PFSK-1 (cell line): ENCODE data around the gene SENP1.

Experiments used
- FOXP2 ChIP-seq: optimal IDR thresholded peaks from 2 replicates; pipeline ENCODE3; 2011; ENCODE audit warnings: borderline replicate concordance, control low read depth, inconsistent platforms; ENCODE audit not compliant: insufficient read depth; ENCODE audit errors: extremely low read length, extremely low read depth
- POLR2AphosphoS5 ChIP-seq: IDR thresholded peaks from 2 replicates; pipeline ENCODE4 v1.6.1; 2012; ENCODE audit warnings: low read depth, mild to moderate bottlenecking, control low read depth, low read length, moderate library complexity
- SIN3A ChIP-seq: IDR thresholded peaks from 2 replicates; pipeline ENCODE4 v1.6.1; 2012; ENCODE audit warnings: mild to moderate bottlenecking, low read length, moderate library complexity, borderline replicate concordance; ENCODE audit not compliant: insufficient read depth
- TAF1 ChIP-seq: IDR thresholded peaks from 2 replicates; pipeline ENCODE4 v1.6.1; 2012; ENCODE audit warnings: low read length, control low read depth, borderline replicate concordance; ENCODE audit not compliant: insufficient read depth
- TF ChIP-seq, protein P1 (sequence below), 2 experiments: IDR thresholded peaks; 2 replicates each; pipeline versions ENCODE4 v1.6.1 to v1.8.0; 2011 to 2012; ENCODE audit warnings: low read depth in 2 of 2, low read length in 2 of 2, control low read depth in 1 of 2, inconsistent platforms in 1 of 2, mild to moderate bottlenecking in 1 of 2, moderate library complexity in 1 of 2; ENCODE audit not compliant: insufficient read depth in 1 of 2

SENP1 gene

DNA sequence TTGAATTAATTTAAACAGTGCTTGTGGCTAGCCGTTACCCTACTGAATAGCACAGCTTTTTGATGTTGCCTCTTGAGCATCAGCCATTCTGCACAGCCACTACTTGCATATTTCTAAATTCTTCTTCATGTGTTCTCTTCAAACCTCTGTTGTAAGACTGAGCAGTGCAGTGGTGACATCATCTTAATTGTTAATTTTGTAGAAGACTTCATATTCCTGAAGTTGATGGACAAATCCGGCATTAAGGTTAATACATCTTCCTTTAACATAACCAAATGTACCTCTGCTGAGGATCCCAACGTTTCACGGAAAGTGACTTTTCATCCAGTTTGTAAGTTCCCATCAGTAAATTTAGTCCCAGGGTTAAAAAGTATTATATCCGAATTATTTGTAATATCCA is 25.6 kb downstream of the SENP1 start:
- TF ChIP-seq, protein P1, sequence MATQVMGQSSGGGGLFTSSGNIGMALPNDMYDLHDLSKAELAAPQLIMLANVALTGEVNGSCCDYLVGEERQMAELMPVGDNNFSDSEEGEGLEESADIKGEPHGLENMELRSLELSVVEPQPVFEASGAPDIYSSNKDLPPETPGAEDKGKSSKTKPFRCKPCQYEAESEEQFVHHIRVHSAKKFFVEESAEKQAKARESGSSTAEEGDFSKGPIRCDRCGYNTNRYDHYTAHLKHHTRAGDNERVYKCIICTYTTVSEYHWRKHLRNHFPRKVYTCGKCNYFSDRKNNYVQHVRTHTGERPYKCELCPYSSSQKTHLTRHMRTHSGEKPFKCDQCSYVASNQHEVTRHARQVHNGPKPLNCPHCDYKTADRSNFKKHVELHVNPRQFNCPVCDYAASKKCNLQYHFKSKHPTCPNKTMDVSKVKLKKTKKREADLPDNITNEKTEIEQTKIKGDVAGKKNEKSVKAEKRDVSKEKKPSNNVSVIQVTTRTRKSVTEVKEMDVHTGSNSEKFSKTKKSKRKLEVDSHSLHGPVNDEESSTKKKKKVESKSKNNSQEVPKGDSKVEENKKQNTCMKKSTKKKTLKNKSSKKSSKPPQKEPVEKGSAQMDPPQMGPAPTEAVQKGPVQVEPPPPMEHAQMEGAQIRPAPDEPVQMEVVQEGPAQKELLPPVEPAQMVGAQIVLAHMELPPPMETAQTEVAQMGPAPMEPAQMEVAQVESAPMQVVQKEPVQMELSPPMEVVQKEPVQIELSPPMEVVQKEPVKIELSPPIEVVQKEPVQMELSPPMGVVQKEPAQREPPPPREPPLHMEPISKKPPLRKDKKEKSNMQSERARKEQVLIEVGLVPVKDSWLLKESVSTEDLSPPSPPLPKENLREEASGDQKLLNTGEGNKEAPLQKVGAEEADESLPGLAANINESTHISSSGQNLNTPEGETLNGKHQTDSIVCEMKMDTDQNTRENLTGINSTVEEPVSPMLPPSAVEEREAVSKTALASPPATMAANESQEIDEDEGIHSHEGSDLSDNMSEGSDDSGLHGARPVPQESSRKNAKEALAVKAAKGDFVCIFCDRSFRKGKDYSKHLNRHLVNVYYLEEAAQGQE (IDR thresholded peaks at IDR 0.05; ENCODE audit: insufficient read depth in 1 of 2, low read depth in 2 of 2, low read length in 2 of 2): no peak
- TF ChIP-seq POLR2AphosphoS5 (no peak), TAF1 (no peak), SIN3A (no peak), FOXP2 (no peak)

DNA sequence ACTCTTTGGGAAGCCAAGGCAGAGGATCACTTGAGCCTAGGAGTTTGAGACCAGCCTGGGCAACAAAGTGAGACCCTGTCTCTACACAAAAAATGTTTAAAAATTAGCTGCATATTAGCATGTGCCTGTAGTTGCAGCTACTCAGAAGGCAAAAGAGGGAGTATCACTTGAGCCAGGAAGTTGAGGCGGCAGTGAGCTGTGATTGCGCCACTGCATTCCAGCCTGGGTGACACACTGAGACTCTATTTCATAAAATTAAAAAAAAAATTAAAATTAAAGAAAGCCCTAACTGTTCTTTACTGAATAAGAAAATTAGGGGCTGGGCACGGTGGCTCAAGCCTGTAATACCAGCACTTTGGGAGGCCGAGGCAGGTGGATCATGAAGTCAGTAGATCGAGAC is 27.0 kb downstream of the SENP1 start:
- TF ChIP-seq POLR2AphosphoS5: no peak
- TF ChIP-seq FOXP2: no peak
- TF ChIP-seq SIN3A: no peak
- TF ChIP-seq, protein P1 (IDR thresholded peaks at IDR 0.05; ENCODE audit: insufficient read depth in 1 of 2, low read depth in 2 of 2, low read length in 2 of 2): no peak
- no peak for TF ChIP-seq TAF1

DNA sequence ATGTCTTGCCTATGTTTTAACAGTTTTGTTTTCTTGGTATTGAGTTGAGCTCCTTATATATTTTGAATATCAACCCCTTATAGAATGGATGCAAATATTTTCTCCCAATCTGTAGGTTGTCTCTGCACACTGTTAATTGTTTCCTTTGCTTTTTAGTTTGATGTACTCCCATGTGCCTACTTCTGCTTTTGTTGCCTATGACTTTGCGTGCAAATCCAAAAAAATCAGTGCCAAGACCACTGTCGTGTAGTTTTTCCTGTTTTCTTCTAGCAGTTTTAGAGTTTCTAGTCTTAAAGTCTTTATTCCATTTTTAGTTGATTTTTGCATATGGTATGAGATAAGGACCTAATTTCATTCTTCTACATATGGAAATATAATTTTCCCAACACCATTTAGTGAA is 28.8 kb downstream of the SENP1 start:
- no peak for TF ChIP-seq TAF1
- TF ChIP-seq, protein P1 (IDR thresholded peaks at IDR 0.05; ENCODE audit: insufficient read depth in 1 of 2, low read depth in 2 of 2, low read length in 2 of 2): no peak
- TF ChIP-seq POLR2AphosphoS5: no peak
- no peak for TF ChIP-seq FOXP2
- TF ChIP-seq SIN3A: no peak

DNA sequence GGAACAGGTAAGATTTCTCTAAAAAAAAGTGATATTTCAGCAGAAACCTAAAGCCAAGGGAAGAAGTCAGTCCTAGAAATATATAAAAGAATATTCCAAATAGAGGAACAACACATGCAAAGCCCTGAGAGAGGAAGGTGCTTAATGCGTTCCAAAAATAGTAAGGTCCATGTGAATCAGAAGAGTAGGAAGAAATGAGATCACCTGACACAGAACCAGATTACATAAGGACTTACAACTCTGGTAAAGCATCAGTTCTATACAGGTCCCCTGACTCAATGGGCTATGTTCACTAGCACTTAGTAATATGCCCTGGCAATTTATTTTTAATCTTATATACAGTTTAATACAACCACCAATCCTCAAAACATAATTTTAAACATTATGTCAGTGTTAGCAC is 30.0 kb downstream of the SENP1 start:
- TF ChIP-seq TAF1: no peak
- TF ChIP-seq, protein P1 (IDR thresholded peaks at IDR 0.05; ENCODE audit: insufficient read depth in 1 of 2, low read depth in 2 of 2, low read length in 2 of 2): no peak
- TF ChIP-seq SIN3A: no peak
- TF ChIP-seq FOXP2: no peak
- TF ChIP-seq POLR2AphosphoS5: no peak

DNA sequence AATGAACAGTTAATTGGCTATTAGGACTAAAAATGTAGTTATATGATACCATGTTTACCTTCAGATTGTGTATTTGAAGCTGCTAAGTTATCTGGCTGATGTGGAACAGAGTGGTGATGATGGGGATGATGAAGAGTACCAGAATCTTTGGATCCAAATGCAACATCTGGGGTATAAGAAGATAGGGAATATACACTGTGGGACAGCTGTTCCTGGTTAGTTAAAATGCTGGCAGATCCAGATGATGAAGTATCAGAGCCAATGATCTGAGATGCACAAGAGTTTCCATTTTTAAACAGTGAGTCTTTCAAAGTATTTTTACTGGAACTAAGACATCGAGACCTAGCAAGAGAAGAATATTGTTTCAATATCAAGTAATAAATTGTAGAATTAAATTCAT is 31.6 kb downstream of the SENP1 start:
- TF ChIP-seq TAF1: no peak
